Lung (tissue), 12 donors: ENCODE results near the gene KIF1A. TPM values are rescaled to one million over a fixed set of nuclear protein-coding genes. Genes with fewer than 3 reads are reported as not detected.

Experiments used
- ATAC-seq: fragments of 200-7000 bp; cut with Tn5 transposase; one replicate; pipeline ENCODE4 v1.9.1; 2020; ENCODE audit warnings: moderate number of reproducible peaks; ENCODE audit not compliant: insufficient read depth, low FRiP score
- DNase-seq, 3 donors: peaks; one replicate each; pipeline ENCODE4 v3.0.0-alpha.2; 2013 to 2017
- H3K27ac ChIP-seq, 2 donors: one replicate each; pipeline ENCODE4 v1.5.1; 2013; ENCODE audit warnings: mild to moderate bottlenecking in 2 of 2, moderate library complexity in 2 of 2, control low read depth in 1 of 2, inconsistent platforms in 1 of 2, low read depth in 1 of 2, low read length in 1 of 2
- H3K27me3 ChIP-seq, 3 donors: one replicate each; pipeline ENCODE4 v1.5.1; 2013; ENCODE audit warnings: low read length in 2 of 3; ENCODE audit not compliant: control insufficient read depth in 3 of 3, insufficient read depth in 3 of 3
- H3K36me3 ChIP-seq, 4 donors: one replicate each; pipeline ENCODE4 v1.5.1; 2013; ENCODE audit warnings: low read length in 4 of 4, mild to moderate bottlenecking in 1 of 4, moderate library complexity in 1 of 4; ENCODE audit not compliant: control insufficient read depth in 4 of 4, insufficient read depth in 4 of 4
- H3K4me1 ChIP-seq, 5 donors: one replicate each; pipeline ENCODE4 v1.5.1; 2013; ENCODE audit warnings: low read length in 5 of 5, mild to moderate bottlenecking in 2 of 5, moderate library complexity in 1 of 5; ENCODE audit not compliant: control insufficient read depth in 5 of 5, insufficient read depth in 5 of 5
- H3K4me3 ChIP-seq: one replicate; pipeline ENCODE4 v1.5.1; 2013; ENCODE audit warnings: mild to moderate bottlenecking, control low read depth, moderate library complexity
- H3K9ac ChIP-seq, 2 donors: one replicate each; pipeline ENCODE4 v1.5.1; 2013; ENCODE audit warnings: low read length in 2 of 2, control low read depth in 1 of 2; ENCODE audit not compliant: insufficient read depth in 1 of 2
- H3K9me3 ChIP-seq, 4 donors: one replicate each; pipeline ENCODE4 v1.5.1; 2013; ENCODE audit warnings: low read length in 3 of 4, mild to moderate bottlenecking in 1 of 4, moderate library complexity in 1 of 4; ENCODE audit not compliant: control insufficient read depth in 4 of 4, insufficient read depth in 3 of 4
- CTCF ChIP-seq: IDR thresholded peaks from 2 replicates; pipeline ENCODE4 v1.5.1; 2012; ENCODE audit warnings: mild to moderate bottlenecking; ENCODE audit errors: control extremely low read depth, extremely low read depth
- WGBS, 2 donors: extraction: QIAGEN DNeasy Blood & Tissue Kit; methylation state at CpG; one replicate each; pipeline ENCODE4 v1.1.7; 2013; 5-methylcytosine and 5-hydroxymethylcytosine counted together
- polyA plus RNA-seq, 2 donors: library from polyadenylated mRNA; stranded (reverse); fragments of 200-250 nt; gene quantifications; one replicate each; pipeline ENCODE4 v1.2.1, GENCODE V29; 2013
- total RNA-seq, 2 donors: library from RNA; depleted of rRNA in 1 of 2; stranded (reverse); fragments of >200 nt in 1 of 2; gene quantifications; one replicate each; pipeline ENCODE4 v1.2.1, GENCODE V29; 2014 to 2021
- donor health status: control.
- donor health status: control.
- donor health status: Bipolar disorder and iron deficiency.
- donor health status: healthy.
- donor health status: DM: yes; HTN: yes; CAD: no.

KIF1A gene
- total and polyA plus RNA-seq, 4 donors: 0.14 to 2.3 (median 0.46) TPM

- Histone ChIP-seq H3K9me3 (no peaks in the 10 kb centered on the region), H3K36me3 (no peaks in the 10 kb centered on the region), H3K27ac (no peak overlapping the region), H3K4me3 (no peak overlapping the region), H3K9ac (no peak overlapping the region), H3K4me1 (peaks cover 0 to 4% (median 0%) of the 10 kb centered on the region in 5 donors), H3K27me3 (peaks cover 0 to 2% (median 0%) of the 10 kb centered on the region in 3 donors)
- no peak for DNase-seq
- WGBS, 2 donors: 67 to 69% methylated on average over 22 of the region's 22 CpGs
- no peak for TF ChIP-seq CTCF
- ATAC-seq: no peak
These were observed 59.3 kb downstream of the KIF1A start for GRCh38 chr2:240760576-240761246.

- 66 to 78% methylated on average over 7 of the region's 7 CpGs for WGBS, 2 donors
- DNase-seq (no peak), ATAC-seq (no peak)
- Histone ChIP-seq H3K4me3 (no peak overlapping the region), H3K36me3 (no peaks in the 10 kb centered on the region), H3K4me1 (peaks cover 0 to 4% (median 0%) of the 10 kb centered on the region in 5 donors), H3K9me3 (no peaks in the 10 kb centered on the region), H3K9ac (no peak overlapping the region), H3K27ac (no peak overlapping the region), H3K27me3 (peaks cover 0 to 2% (median 0%) of the 10 kb centered on the region in 3 donors)
- no peak for TF ChIP-seq CTCF
These were observed 59.9 kb downstream of the KIF1A start for GRCh38 chr2:240760121-240760520.

GRCh38 chr2:240759459-240759858 is 60.6 kb downstream of the KIF1A start:
- H3K4me1 ChIP-seq: peaks cover 0 to 4% (median 0%) of the 10 kb centered on the region in 5 donors
- no peak overlapping the region for H3K4me3 ChIP-seq
- no peak for TF ChIP-seq CTCF
- no peaks in the 10 kb centered on the region for H3K36me3 ChIP-seq
- H3K9me3 ChIP-seq: no peaks in the 10 kb centered on the region
- ATAC-seq: no peak
- peaks cover 0 to 2% (median 0%) of the 10 kb centered on the region in 3 donors for H3K27me3 ChIP-seq
- 88 to 95% methylated on average over 5 of the region's 5 CpGs for WGBS, 2 donors
- H3K27ac ChIP-seq: no peak overlapping the region
- no peak overlapping the region for H3K9ac ChIP-seq
- DNase-seq: no peak
